A549 treated with RU486 at 1 μM for 4 hours (cell line): ENCODE data around the gene CDK11B. TPM values are rescaled to one million over a fixed set of nuclear protein-coding genes. Genes with fewer than 3 reads are reported as not detected.

Experiments
- total RNA-seq: library from RNA; stranded (reverse); fragments of 200-300 nt; extraction: Qiagen RNA extraction; gene quantifications from 5 replicates; pipeline ENCODE4 v1.2.3, GENCODE V29; 2022; ENCODE audit warnings: low read depth

Gene CDK11B
- total RNA-seq: 26.1 to 28.9 TPM (median 26.5 TPM) in 5 replicates

GRCh38 chr1:1658583-1659549 lies at the start of gene CDK11B:
Gene CDK11B, minus strand, starts transcription at chr1:1659004. Its CDS starts 1,519 bp downstream, at chr1:1657485.

GRCh38 chr1:1692714-1693647 lies 34.2 kb upstream of the CDK11B start, which contains the start of gene SLC35E2B:
Gene SLC35E2B, minus strand, starts transcription at chr1:1692795. Its CDS starts 16,096 bp downstream, at chr1:1676699.

GRCh38 chr1:1631782-1632420 lies 26.9 kb downstream of the CDK11B start, which contains the start of gene MMP23B:
Gene MMP23B, plus strand, starts transcription at chr1:1632173. Its CDS starts 46 bp downstream, at chr1:1632219.

DNA sequence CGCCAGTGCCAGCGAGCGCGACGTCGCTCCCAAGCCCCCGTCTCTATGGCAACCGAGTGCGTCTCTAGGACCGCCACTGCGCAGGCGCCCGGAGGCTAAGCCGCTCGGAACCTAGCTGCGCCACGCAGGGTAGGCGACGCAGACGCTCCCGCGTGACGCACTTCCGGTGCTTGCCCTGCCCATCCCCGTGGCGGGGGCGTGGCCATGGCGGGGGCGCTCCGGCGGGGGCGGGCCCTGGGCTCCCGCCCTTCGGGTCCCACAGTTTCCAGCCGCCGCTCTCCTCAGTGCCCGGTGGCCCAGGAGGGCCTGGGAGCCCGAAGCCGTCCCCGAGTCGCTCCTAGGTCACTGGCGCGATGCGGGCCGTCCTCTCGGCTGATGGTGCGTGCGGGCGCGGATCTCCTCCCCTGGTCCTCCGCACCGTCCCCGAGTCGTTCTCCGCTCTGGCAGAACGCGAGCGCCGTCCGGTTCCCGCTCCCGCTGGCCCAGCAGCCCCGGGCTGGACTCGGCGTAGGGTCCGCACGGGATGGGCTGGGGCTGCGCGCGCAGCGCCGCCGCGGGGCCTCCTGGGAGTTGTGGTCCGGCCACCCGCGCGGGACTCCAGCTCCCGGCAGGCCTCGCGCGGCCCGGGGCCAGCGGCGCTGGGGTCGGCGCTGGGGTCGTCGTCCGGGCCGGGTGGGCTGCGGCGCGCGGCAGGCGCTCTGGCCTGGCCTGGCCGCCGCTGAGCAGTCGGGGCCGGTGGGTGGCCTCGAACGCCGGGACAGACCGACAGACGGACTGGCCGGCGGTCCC lies 43.4 kb downstream of the CDK11B start, which contains the start of gene MIB2:
TSS of gene MIB2 (plus strand) at position 245 of the 789 bp plus-strand sequence. CDS start 7,953 bp downstream, outside the sequence.

DNA sequence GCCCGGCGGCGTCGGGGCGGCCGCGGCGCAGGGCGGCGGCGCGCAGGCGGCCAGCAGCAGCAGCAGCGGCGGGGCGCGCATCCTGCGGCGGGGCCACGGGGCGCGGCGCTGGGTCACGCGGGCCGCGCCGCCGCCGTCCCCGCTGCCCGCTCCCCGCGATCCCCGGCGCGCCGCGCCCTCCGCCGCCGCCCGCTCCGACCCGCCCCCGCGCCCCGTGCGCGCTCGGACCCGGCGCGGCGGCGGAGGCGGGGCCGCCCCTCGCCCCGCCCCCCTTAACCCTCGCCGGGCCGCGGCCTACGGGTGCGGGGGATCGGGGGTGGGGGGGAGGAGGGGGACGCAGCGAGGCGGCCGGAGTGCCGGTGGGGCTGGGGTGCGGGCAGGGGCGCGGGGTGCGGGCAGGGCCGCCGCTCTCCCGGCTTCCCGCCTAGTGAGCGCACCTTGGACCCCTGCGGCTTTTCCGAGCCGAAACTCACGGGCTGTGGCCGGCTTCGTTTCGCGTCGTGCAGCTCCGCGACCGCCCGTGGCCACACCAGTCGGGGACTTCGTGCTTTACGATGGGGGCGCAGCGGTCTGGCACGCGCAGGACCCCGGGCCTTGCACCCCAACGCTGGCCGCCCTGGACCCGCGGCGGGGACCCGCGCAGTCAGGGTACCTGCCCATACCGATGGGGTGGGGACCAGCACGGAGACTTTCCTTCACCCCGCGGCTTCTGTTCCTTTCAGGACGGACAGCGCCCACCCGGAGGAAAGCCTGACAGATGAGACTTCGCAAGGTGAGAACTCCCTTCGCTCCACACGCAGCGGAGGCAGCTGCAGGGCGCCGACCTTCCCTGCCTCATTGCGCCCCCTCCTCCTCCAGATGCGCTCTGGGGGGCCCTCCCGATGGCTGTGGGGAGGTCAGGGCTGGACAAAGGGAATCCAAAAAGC lies 58.6 kb downstream of the CDK11B start, which contains the start of gene FNDC10:
TSS of gene FNDC10 (minus strand) at position 201 of the 926 bp plus-strand sequence. CDS start at position 81, 120 bp downstream.

Other genes with a start within 250 kb of the CDK11B start
- not detected in 5 replicates for gene ANKRD65, start 237.7 kb downstream of the CDK11B start, total RNA-seq
- gene VWA1, start 223.3 kb downstream of the CDK11B start, total RNA-seq: 4.8 to 16.5 TPM (median 14.4 TPM) in 5 replicates
- not detected in 5 replicates for gene ATAD3C, start 209.3 kb downstream of the CDK11B start, total RNA-seq
- gene ATAD3B, start 187.2 kb downstream of the CDK11B start, total RNA-seq: 1.6 to 3.3 TPM (median 3.2 TPM) in 5 replicates
- 28.2 to 40.1 TPM (median 37.3 TPM) in 5 replicates for gene ATAD3A, start 146.8 kb downstream of the CDK11B start, total RNA-seq
- 0.22 to 0.52 TPM (median 0.36 TPM) in 5 replicates for gene TMEM240, start 118.4 kb downstream of the CDK11B start, total RNA-seq
- 92.5 to 114 TPM (median 109 TPM) in 5 replicates for gene SSU72, start 84.1 kb downstream of the CDK11B start, total RNA-seq
- 5.2 to 10.5 TPM (median 8.0 TPM) in 5 replicates for gene FNDC10, start 58.9 kb downstream of the CDK11B start, total RNA-seq
- gene MIB2, start 43.5 kb downstream of the CDK11B start, total RNA-seq: 8.3 to 20.2 TPM (median 17.1 TPM) in 5 replicates
- 0.48 to 1.1 TPM (median 0.51 TPM) in 4 of 5 replicates, not detected in the other for gene MMP23B, start 26.8 kb downstream of the CDK11B start, total RNA-seq
- 9.1 to 13.6 TPM (median 12.0 TPM) in 5 replicates for gene SLC35E2B, start 33.8 kb upstream of the CDK11B start, total RNA-seq
- 18.9 to 23.6 TPM (median 22.9 TPM) in 5 replicates for gene CDK11A, start 65.4 kb upstream of the CDK11B start, total RNA-seq
- 26.7 to 40.1 TPM (median 38.1 TPM) in 5 replicates for gene NADK, start 119.5 kb upstream of the CDK11B start, total RNA-seq
- 179 to 201 TPM (median 185 TPM) in 5 replicates for gene GNB1, start 232.1 kb upstream of the CDK11B start, total RNA-seq